ENCODE results near the gene TBC1D22B. TPM values are rescaled to one million over a fixed set of nuclear protein-coding genes. Genes with fewer than 3 reads are reported as not detected.
"Not testable (repeated sequence)": the region's sequence is repeated elsewhere in the genome, so short reads cannot be mapped to it uniquely, and the experiment has no call there.

TBC1D22B gene
- total RNA-seq, 2 experiments from 2014 or later = 15.4 TPM

- ATAC-seq; H3K4me1 Mint-ChIP-seq (ENCODE audit: low read depth); CTCF ChIA-PET; POLR2A ChIA-PET; H3K9me3 Mint-ChIP-seq (ENCODE audit: insufficient read depth); H3K4me3 Mint-ChIP-seq; H3K36me3 Mint-ChIP-seq (ENCODE audit: low read depth); H3K27ac Mint-ChIP-seq; DNase-seq: not testable (repeated sequence)
- peaks cover 28% of the 10 kb centered on the region for H3K27me3 Mint-ChIP-seq (ENCODE audit: low read depth)
These were observed 88.2 kb downstream of the TBC1D22B start for GRCh38 chr6:37345804-37346203.

DNA sequence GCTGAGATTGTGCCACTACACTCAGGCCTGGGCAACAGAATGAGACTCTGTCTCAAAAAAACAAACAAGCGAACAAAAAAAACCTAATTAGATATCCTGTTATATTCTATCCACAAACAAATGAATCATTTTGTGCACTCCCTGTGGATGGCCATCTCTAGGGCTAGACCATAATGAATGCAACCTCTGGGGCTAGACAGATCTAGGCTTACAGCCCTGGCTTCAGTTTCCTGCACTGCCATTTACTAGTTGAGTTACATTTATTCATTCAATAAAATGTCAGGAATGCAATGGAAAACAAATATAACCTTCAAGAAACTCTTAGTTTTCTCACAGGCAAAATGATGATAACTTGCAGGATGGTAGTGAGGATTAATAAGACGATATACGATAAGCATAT, 89.6 kb downstream of the TBC1D22B start:
- DNase-seq = no peak
- ATAC-seq = no peak
- Mint-ChIP-seq H3K9me3 (ENCODE audit: insufficient read depth) (no peaks in the 10 kb centered on the region), H3K4me1 (ENCODE audit: low read depth) (peaks cover 5% of the 10 kb centered on the region), H3K4me3 (no peak overlapping the region), H3K36me3 (ENCODE audit: low read depth) (no peaks in the 10 kb centered on the region), H3K27ac (no peak overlapping the region), H3K27me3 (ENCODE audit: low read depth) (peaks cover 24% of the 10 kb centered on the region)
- CTCF ChIA-PET = no interaction called here
- POLR2A ChIA-PET = interaction anchor here (0.7 kb wide), 1 partner anchor 14 kb away, joined by 3 read pairs; no protein-coding TSS in a partner anchor

DNA sequence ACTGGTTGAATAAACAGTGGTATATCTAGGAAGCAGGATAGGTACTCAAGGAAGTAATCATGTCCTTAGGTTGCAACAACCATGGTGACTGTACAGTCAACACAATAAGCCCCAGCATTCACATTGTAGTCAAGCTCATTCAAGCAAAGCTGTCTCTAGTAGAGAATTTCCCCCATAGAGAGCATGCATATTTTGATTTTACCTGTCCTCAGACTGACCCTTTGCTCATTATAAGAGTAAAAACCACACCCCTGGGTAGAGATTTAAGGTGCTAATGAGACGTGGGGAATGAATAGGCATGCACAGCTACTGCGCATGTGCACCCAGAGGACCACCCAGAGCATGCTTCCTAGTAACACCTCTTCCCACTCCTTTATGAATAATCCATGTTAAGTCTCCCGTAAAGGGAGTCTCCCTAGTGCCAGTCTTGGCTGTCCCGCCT, 90.1 kb downstream of the TBC1D22B start:
- ATAC-seq = no peak
- POLR2A ChIA-PET = no interaction called here
- Mint-ChIP-seq H3K4me1 (ENCODE audit: low read depth) (peaks cover 5% of the 10 kb centered on the region), H3K27ac (no peak overlapping the region), H3K36me3 (ENCODE audit: low read depth) (no peaks in the 10 kb centered on the region), H3K9me3 (ENCODE audit: insufficient read depth) (no peaks in the 10 kb centered on the region), H3K27me3 (ENCODE audit: low read depth) (peaks cover 24% of the 10 kb centered on the region), H3K4me3 (no peak overlapping the region)
- CTCF ChIA-PET = no interaction called here
- DNase-seq = no peak

DNA sequence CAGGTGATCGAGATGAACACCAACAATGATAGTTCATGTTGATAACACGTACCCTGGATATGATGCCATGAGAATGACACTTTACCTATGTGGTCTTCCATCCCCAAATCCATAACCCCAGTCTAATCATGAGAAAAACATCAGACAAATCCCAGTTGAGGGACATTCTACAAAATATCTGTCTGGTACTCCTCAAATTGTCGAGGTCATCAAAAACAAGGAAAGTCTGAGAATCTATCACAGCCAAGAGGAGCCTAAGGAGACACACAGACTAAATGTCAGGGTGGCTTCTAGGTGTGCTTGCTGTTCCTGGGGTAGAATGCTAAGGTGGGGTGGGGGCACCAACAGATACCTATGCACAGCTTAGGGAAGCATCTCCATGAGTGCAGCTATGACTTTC, 93.5 kb downstream of the TBC1D22B start:
- Mint-ChIP-seq H3K4me1 (ENCODE audit: low read depth) (peaks cover 20% of the 10 kb centered on the region), H3K27me3 (ENCODE audit: low read depth) (peaks cover 9% of the 10 kb centered on the region), H3K36me3 (ENCODE audit: low read depth) (peaks cover 5% of the 10 kb centered on the region), H3K9me3 (ENCODE audit: insufficient read depth) (no peaks in the 10 kb centered on the region), H3K27ac (no peak overlapping the region), H3K4me3 (no peak overlapping the region)
- ATAC-seq (no peak), DNase-seq (no peak)
- POLR2A ChIA-PET = no interaction called here
- CTCF ChIA-PET = no interaction called here

DNA sequence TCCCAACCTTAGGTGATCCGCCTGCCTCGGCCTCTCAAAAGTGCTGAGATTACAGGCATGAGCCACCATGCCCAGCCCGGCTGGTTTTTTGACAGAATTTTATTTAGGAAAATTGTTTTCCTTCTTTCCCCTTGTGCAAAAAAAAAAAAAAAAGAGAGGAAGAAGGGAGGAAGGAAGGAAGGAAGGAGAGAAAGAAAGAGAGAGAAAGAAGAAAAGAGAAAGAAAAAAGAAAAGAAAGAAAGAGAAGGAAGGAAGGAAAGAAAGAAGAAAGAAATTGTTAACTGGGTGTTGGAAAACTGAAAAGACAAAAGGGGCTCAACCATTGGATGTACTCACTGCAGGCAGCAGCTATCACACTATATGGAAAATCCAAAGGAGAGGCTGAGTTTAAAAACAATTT, 94.8 kb downstream of the TBC1D22B start:
- Mint-ChIP-seq H3K4me1 (ENCODE audit: low read depth) (peaks cover 24% of the 10 kb centered on the region), H3K27ac (no peak overlapping the region), H3K9me3 (ENCODE audit: insufficient read depth) (no peaks in the 10 kb centered on the region), H3K27me3 (ENCODE audit: low read depth) (peaks cover 6% of the 10 kb centered on the region), H3K4me3 (no peak overlapping the region), H3K36me3 (ENCODE audit: low read depth) (peaks cover 5% of the 10 kb centered on the region)
- ChIA-PET CTCF (interaction anchor here (1.0 kb wide), 1 partner anchor 334 kb away, joined by 3 read pairs; no protein-coding TSS in a partner anchor), POLR2A (no interaction called here)
- ATAC-seq (no peak), DNase-seq (no peak)

DNA sequence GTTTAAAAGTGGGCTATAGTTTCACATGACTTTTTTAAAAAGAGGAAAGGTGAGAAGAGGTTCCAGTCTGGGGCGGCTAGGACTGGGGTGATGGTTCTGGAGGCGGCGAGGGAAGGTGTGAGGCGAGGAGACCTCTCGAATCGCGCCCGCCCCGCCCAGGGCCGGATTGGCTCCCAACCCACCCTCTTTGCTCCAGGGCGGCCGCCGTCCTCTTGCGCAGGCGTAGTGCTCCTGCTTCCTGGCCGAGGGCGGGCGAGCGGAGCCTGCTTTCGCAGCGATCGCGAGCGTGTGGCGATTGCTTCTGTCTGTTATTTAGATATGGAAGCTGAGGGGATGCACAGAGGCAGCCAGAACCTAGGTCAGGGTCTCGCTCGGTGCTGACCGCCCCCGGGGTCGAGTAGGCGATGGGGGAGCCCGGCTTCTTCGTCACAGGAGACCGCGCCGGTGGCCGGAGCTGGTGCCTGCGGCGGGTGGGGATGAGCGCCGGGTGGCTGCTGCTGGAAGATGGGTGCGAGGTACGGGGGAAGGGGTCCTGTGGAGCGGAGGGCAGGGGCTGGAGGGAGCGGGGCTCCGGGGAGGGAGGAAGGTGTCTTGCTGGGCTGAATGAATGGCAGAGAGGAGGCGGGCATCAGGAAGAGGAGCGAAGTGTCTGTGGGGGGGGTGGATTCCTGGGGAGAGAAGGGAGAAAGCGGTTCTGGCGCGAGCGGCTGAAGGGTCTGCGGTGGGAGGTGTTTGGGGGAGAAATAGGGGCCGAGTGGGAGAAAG, 96.4 kb downstream of the TBC1D22B start, which contains the start of gene RNF8:
Gene RNF8, plus strand, starts transcription at position 223 of the 765 bp plus-strand sequence. Its CDS starts 182 bp downstream, at position 405.
- POLR2A ChIA-PET = no interaction called here
- Mint-ChIP-seq H3K27ac (peak within 1 kb of the TSS; percentile 87), H3K36me3 (ENCODE audit: low read depth) (peaks cover 5% of the 10 kb centered on the region)

GRCh38 chr6:37354526-37355384, 97.2 kb downstream of the TBC1D22B start:
- peak overlapping the region; percentile 87 for H3K27ac Mint-ChIP-seq
- ChIA-PET CTCF (interaction anchor here (0.6 to 1.1 kb wide), 3 partner anchors 8 to 76 kb away, joined by 3 read pairs; no protein-coding TSS in a partner anchor), POLR2A (interaction anchor here (1.1 kb wide), 1 partner anchor 79 kb away, joined by 6 read pairs; the partner anchor contains the start of gene CMTR1)
- peaks cover 24% of the 10 kb centered on the region for H3K4me1 Mint-ChIP-seq (ENCODE audit: low read depth)
- DNase-seq (peak; percentile 27), ATAC-seq (peak; percentile 33)
- peak overlapping the region; percentile 91 for H3K4me3 Mint-ChIP-seq
- H3K9me3 Mint-ChIP-seq (ENCODE audit: insufficient read depth) = no peaks in the 10 kb centered on the region
- peaks cover 5% of the 10 kb centered on the region for H3K36me3 Mint-ChIP-seq (ENCODE audit: low read depth)
- no peaks in the 10 kb centered on the region for H3K27me3 Mint-ChIP-seq (ENCODE audit: low read depth)

More for the DNA sequence above, 96.4 kb downstream of the TBC1D22B start, which contains the start of gene RNF8:
- Mint-ChIP-seq H3K4me1 (ENCODE audit: low read depth) (peaks cover 24% of the 10 kb centered on the region), H3K27me3 (ENCODE audit: low read depth) (no peaks in the 10 kb centered on the region), H3K9me3 (ENCODE audit: insufficient read depth) (no peaks in the 10 kb centered on the region), H3K4me3 (peak within 1 kb of the TSS; percentile 91)
- ATAC-seq (peak; percentile 99), DNase-seq (peak; percentile 94)
- CTCF ChIA-PET = interaction anchor here (0.6 to 1.1 kb wide), 2 partner anchors 9 to 77 kb away, joined by 3 read pairs; no protein-coding TSS in a partner anchor

- CTCF ChIA-PET = no interaction called here
- POLR2A ChIA-PET = no interaction called here
- H3K27me3 Mint-ChIP-seq (ENCODE audit: low read depth) = no peaks in the 10 kb centered on the region
- H3K4me1 Mint-ChIP-seq (ENCODE audit: low read depth) = peaks cover 24% of the 10 kb centered on the region
- H3K9me3 Mint-ChIP-seq (ENCODE audit: insufficient read depth) = no peaks in the 10 kb centered on the region
- no peak overlapping the region for H3K27ac Mint-ChIP-seq
- no peak for DNase-seq
- peaks cover 15% of the 10 kb centered on the region for H3K36me3 Mint-ChIP-seq (ENCODE audit: low read depth)
- H3K4me3 Mint-ChIP-seq = no peak overlapping the region
- ATAC-seq = no peak
These were observed 99.7 kb downstream of the TBC1D22B start for GRCh38 chr6:37357288-37357687.

DNA sequence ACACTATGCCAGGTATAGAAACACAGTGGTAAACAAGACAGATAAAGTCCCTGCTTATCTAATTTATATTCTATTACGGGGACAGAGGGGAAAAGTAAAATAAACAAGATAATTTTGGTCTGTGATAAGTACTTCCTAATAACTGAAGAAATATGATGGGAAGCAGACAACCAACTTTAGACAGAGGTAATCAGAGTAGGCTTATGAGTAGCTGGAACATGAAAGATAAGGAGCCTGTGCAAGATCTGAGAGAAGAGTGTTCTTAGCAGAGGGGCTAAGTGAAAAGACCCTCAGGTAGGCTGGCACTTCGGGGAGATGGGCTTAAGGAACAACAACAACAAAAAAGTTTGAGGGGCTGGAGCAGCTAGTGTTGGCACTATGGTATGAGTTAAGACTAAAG, 100.3 kb downstream of the TBC1D22B start:
- H3K27ac Mint-ChIP-seq = no peak overlapping the region

DNA sequence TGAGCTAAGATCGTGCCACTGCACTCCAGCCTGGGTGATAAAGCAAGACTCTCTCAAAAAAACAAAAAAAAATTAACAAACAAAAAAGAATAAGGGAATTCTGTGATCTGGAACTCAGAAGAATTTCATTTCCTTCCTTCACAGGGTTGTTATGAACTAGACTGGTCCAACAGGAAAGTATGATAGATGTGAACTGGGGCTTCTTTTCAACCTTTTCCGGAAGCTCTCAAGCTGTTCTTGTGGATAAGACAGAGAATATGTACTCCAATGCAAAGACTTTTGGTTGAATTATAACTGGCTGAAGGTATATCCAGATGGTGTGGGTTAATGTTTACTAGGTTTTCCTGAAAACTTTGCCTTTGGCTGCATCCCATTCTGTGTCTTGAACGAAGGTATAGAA, 101.5 kb downstream of the TBC1D22B start:
- Mint-ChIP-seq H3K27ac (no peak overlapping the region), H3K4me1 (ENCODE audit: low read depth) (peaks cover 17% of the 10 kb centered on the region), H3K4me3 (no peak overlapping the region), H3K36me3 (ENCODE audit: low read depth) (peaks cover 13% of the 10 kb centered on the region), H3K9me3 (ENCODE audit: insufficient read depth) (no peaks in the 10 kb centered on the region), H3K27me3 (ENCODE audit: low read depth) (no peaks in the 10 kb centered on the region)
- DNase-seq = no peak
- CTCF ChIA-PET = no interaction called here
- ATAC-seq = no peak
- POLR2A ChIA-PET = no interaction called here

More for the DNA sequence above, 100.3 kb downstream of the TBC1D22B start:
- Mint-ChIP-seq H3K27me3 (ENCODE audit: low read depth) (no peaks in the 10 kb centered on the region), H3K9me3 (ENCODE audit: insufficient read depth) (no peaks in the 10 kb centered on the region), H3K4me3 (no peak overlapping the region), H3K4me1 (ENCODE audit: low read depth) (peaks cover 24% of the 10 kb centered on the region), H3K36me3 (ENCODE audit: low read depth) (peaks cover 15% of the 10 kb centered on the region)
- CTCF ChIA-PET = no interaction called here
- DNase-seq (no peak), ATAC-seq (no peak)
- POLR2A ChIA-PET = no interaction called here

- H3K36me3 Mint-ChIP-seq (ENCODE audit: low read depth) = peaks cover 12% of the 10 kb centered on the region
- H3K4me3 Mint-ChIP-seq = no peak overlapping the region
These were observed 104.7 kb downstream of the TBC1D22B start for GRCh38 chr6:37362101-37362828.

More at GRCh38 chr6:37362101-37362828, 104.7 kb downstream of the TBC1D22B start:
- POLR2A ChIA-PET = interaction anchor here (0.5 to 0.6 kb wide), 2 partner anchors 15 to 48 kb away, joined by 3 read pairs; no protein-coding TSS in a partner anchor
- no peak for ATAC-seq
- DNase-seq = no peak
- CTCF ChIA-PET = interaction anchor here (0.7 to 1.3 kb wide), 4 partner anchors 8 to 344 kb away, joined by 3 to 8 read pairs (median 4); no protein-coding TSS in a partner anchor
- Mint-ChIP-seq H3K4me1 (ENCODE audit: low read depth) (no peaks in the 10 kb centered on the region), H3K27me3 (ENCODE audit: low read depth) (no peaks in the 10 kb centered on the region), H3K27ac (no peak overlapping the region), H3K9me3 (ENCODE audit: insufficient read depth) (no peaks in the 10 kb centered on the region)
